WERI-Rb-1 (cell line): Measurements from ENCODE around the gene LRCH3.

Experiments
- DNase-seq: peaks from one replicate; pipeline ENCODE4 v3.0.0-alpha.2; 2020
- H3K27ac ChIP-seq: fragments of 250-450 bp; sonication (Bioruptor Pico); 2 replicates; pipeline ENCODE4 v1.5.1; 2020; ENCODE audit warnings: mild to moderate bottlenecking, moderate library complexity
- H3K27me3 ChIP-seq: fragments of 250-450 bp; sonication (Bioruptor Pico); 2 replicates; pipeline ENCODE4 v1.5.1; 2021; ENCODE audit warnings: mild to moderate bottlenecking, low read depth, moderate library complexity; ENCODE audit not compliant: insufficient read depth, severe bottlenecking
- H3K36me3 ChIP-seq: fragments of 250-450 bp; sonication (Bioruptor Pico); 2 replicates; pipeline ENCODE4 v1.5.1; 2020; ENCODE audit warnings: mild to moderate bottlenecking, moderate library complexity
- H3K4me3 ChIP-seq: 2 replicates; pipeline ENCODE4 v1.5.1; 2011; ENCODE audit warnings: low read depth, mild to moderate bottlenecking, control low read depth, low read length
- H3K9me3 ChIP-seq: fragments of 250-450 bp; sonication (Bioruptor Pico); 2 replicates; pipeline ENCODE4 v1.5.1; 2021; ENCODE audit warnings: mild to moderate bottlenecking, moderate library complexity; ENCODE audit not compliant: severe bottlenecking
- CTCF ChIP-seq: IDR thresholded peaks from 2 replicates; pipeline ENCODE4 v1.5.1; 2011; ENCODE audit warnings: low read depth, mild to moderate bottlenecking, control low read depth, inconsistent platforms, low read length

LRCH3 gene

GRCh38 chr3:197749315-197749600 is 41.8 kb upstream of the LRCH3 start:
- Histone ChIP-seq H3K4me3 (peak overlapping the region; percentile 39), H3K27me3 (no peaks in the 10 kb centered on the region), H3K36me3 (no peaks in the 10 kb centered on the region), H3K27ac (no peak overlapping the region), H3K9me3 (no peaks in the 10 kb centered on the region)
- DNase-seq, result no peak
- no peak for TF ChIP-seq CTCF

GRCh38 chr3:197749601-197750395 is 41.3 kb upstream of the LRCH3 start, which contains the start of gene FYTTD1:
TSS of gene FYTTD1 (plus strand) at chr3:197749883. CDS start at chr3:197749972, 89 bp downstream.
- H3K4me3 ChIP-seq, result peak within 1 kb of the TSS; percentile 66
- no peaks in the 10 kb centered on the region for H3K27me3 ChIP-seq
- DNase-seq, result peak; percentile 79
- peak within 1 kb of the TSS; percentile 75 for H3K27ac ChIP-seq
- H3K36me3 ChIP-seq, result no peaks in the 10 kb centered on the region
- TF ChIP-seq CTCF, result peak; percentile 37
- no peaks in the 10 kb centered on the region for H3K9me3 ChIP-seq

GRCh38 chr3:197750396-197750831 is 40.6 kb upstream of the LRCH3 start:
- peak overlapping the region; percentile 75 for H3K27ac ChIP-seq
- TF ChIP-seq CTCF, result no peak
- no peaks in the 10 kb centered on the region for H3K27me3 ChIP-seq
- H3K36me3 ChIP-seq, result no peaks in the 10 kb centered on the region
- H3K4me3 ChIP-seq, result peak overlapping the region; percentile 66
- peak; percentile 21 for DNase-seq
- no peaks in the 10 kb centered on the region for H3K9me3 ChIP-seq

- TF ChIP-seq CTCF, result no peak
- peak overlapping the region; percentile 75; the same call in 1 of the 2 replicates for H3K27ac ChIP-seq
- no peaks in the 10 kb centered on the region for H3K9me3 ChIP-seq
- no peaks in the 10 kb centered on the region for H3K27me3 ChIP-seq
- H3K4me3 ChIP-seq, result peak overlapping the region; percentile 66
- peak; percentile 56 for DNase-seq
- H3K36me3 ChIP-seq, result no peaks in the 10 kb centered on the region
These were observed 40.0 kb upstream of the LRCH3 start for GRCh38 chr3:197750858-197751737.

- no peak for TF ChIP-seq CTCF
- H3K27me3 ChIP-seq, result no peaks in the 10 kb centered on the region
- DNase-seq, result no peak
- H3K4me3 ChIP-seq, result no peak overlapping the region
- no peaks in the 10 kb centered on the region for H3K9me3 ChIP-seq
- no peaks in the 10 kb centered on the region for H3K36me3 ChIP-seq
- no peak overlapping the region for H3K27ac ChIP-seq
These were observed 38.9 kb upstream of the LRCH3 start for GRCh38 chr3:197752107-197752506.
